Tibial nerve (tissue), 4 donors: ENCODE data around the gene AUTS2.

ENCODE experiments used
- CTCF ChIP-seq, 5 experiments: fragments of 200-600 bp in 3 of 5; fragments of 450-650 bp in 2 of 5; sonication (generic) in 3 of 5; IDR thresholded peaks; one replicate each; pipeline ENCODE4 v1.5.1; 2016 to 2019; ENCODE audit warnings: antibody characterized with exemption in 5 of 5, mild to moderate bottlenecking in 3 of 5, moderate library complexity in 2 of 5
- EP300 ChIP-seq, 2 donors: sonication (generic); formaldehyde crosslinking; IDR thresholded peaks; one replicate each; pipeline ENCODE4 v1.6.1; 2017; ENCODE audit warnings: antibody characterized with exemption in 2 of 2, mild to moderate bottlenecking in 1 of 2
- POLR2A ChIP-seq, 2 donors: fragments of 450-650 bp; IDR thresholded peaks; one replicate each; pipeline ENCODE4 v1.6.1; 2017; ENCODE audit warnings: antibody characterized with exemption in 2 of 2, mild to moderate bottlenecking in 2 of 2, moderate library complexity in 2 of 2

GRCh38 chr7:70699271-70699670 is 1101.0 kb downstream of the AUTS2 start:
- TF ChIP-seq CTCF (IDR thresholded peaks at IDR 0.05) (no peak), POLR2A (IDR thresholded peaks at IDR 0.05) (no peak), EP300 (IDR thresholded peaks at IDR 0.05) (no peak)
